Peyer's patch (tissue), 4 donors: Measurements from ENCODE around the gene FAM3C.

Experiments
- CTCF ChIP-seq, 6 experiments: fragments of 450-650 bp in 4 of 6; fragments of 200-600 bp in 2 of 6; sonication (generic) in 1 of 6; IDR thresholded peaks; one replicate each; pipeline ENCODE4 v1.5.1; 2017 to 2019; ENCODE audit warnings: antibody characterized with exemption in 6 of 6, mild to moderate bottlenecking in 3 of 6, moderate library complexity in 1 of 6
- POLR2A ChIP-seq, 2 donors: fragments of 450-650 bp; IDR thresholded peaks; one replicate each; pipeline ENCODE4 v1.5.1; 2017; ENCODE audit warnings: antibody characterized with exemption in 2 of 2, mild to moderate bottlenecking in 2 of 2, moderate library complexity in 2 of 2

GRCh38 chr7:121351682-121352081, 44.4 kb downstream of the FAM3C start:
- TF ChIP-seq POLR2A (IDR thresholded peaks at IDR 0.05) (no peak), CTCF (IDR thresholded peaks at IDR 0.05) (peak in 1 of 6 experiments; percentile 10)
